SK-N-SH (cell line): ENCODE data around the gene SIK1. TPM values are rescaled to one million over a fixed set of nuclear protein-coding genes. Genes with fewer than 3 reads are reported as not detected.

Source experiments
- CTCF ChIA-PET: fragments of 300-600, 350-600 bp; formaldehyde crosslinking; extraction: SDS; loops from one replicate; lab custom pipeline; 2021; lab: Yijun Ruan, JAX
- POLR2A ChIA-PET: fragments of 350-600 bp; sonication (Branson Sonifier 250); formaldehyde crosslinking; extraction: SDS; loops from one replicate; lab custom pipeline; 2020; ENCODE audit warnings: antibody characterized with exemption, inconsistent platforms; lab: Yijun Ruan, JAX
- DNase-seq: peaks from one replicate; pipeline ENCODE4 v3.0.0; 2012
- H2AFZ ChIP-seq: fragments of 200-600 bp; sonication (generic); 2 replicates; pipeline ENCODE4 v1.8.1; 2016; ENCODE audit warnings: antibody characterized with exemption, mild to moderate bottlenecking, low read depth
- H3F3A ChIP-seq: fragments of 200-600 bp; sonication (generic); replicated peaks from 2 replicates; pipeline ENCODE3; 2016; ENCODE audit warnings: antibody characterized with exemption, mild to moderate bottlenecking; ENCODE audit not compliant: insufficient read depth
- H3K27ac ChIP-seq, 2 experiments: fragments of 200-500 bp in 1 of 2; fragments of 200-600 bp in 1 of 2; sonication (Bioruptor generic) in 1 of 2; sonication (generic), shearing (Covaris generic) in 1 of 2; 2 replicates each; pipeline versions ENCODE4 v1.5.1 to v1.6.1; 2014 to 2016; ENCODE audit warnings: low read depth in 2 of 2, inconsistent platforms in 1 of 2, low read length in 1 of 2, mild to moderate bottlenecking in 1 of 2, mixed read lengths in 1 of 2
- H3K27me3 ChIP-seq: fragments of 200-600 bp; sonication (generic), shearing (Covaris generic); 2 replicates; pipeline ENCODE4 v1.6.1; 2016; ENCODE audit warnings: mixed run types; ENCODE audit not compliant: insufficient read depth
- H3K36me3 ChIP-seq, 2 experiments: fragments of 200-500 bp in 1 of 2; fragments of 200-600 bp in 1 of 2; sonication (Bioruptor generic) in 1 of 2; sonication (generic) in 1 of 2; replicated peaks in 1 of 2; 2 replicates each; pipeline versions ENCODE3 to v1.5.1; 2014 to 2016; ENCODE audit warnings: low read length in 1 of 2, mild to moderate bottlenecking in 1 of 2; ENCODE audit not compliant: insufficient read depth in 2 of 2, control insufficient read depth in 1 of 2
- H3K4me1 ChIP-seq, 2 experiments: fragments of 200-500 bp in 1 of 2; fragments of 200-600 bp in 1 of 2; sonication (Bioruptor generic) in 1 of 2; sonication (generic), shearing (Covaris generic) in 1 of 2; 2 replicates each; pipeline versions ENCODE4 v1.5.1 to v1.6.1; 2014 to 2016; ENCODE audit warnings: low read depth in 1 of 2, low read length in 1 of 2, mixed run types in 1 of 2; ENCODE audit not compliant: insufficient read depth in 2 of 2, control insufficient read depth in 1 of 2
- H3K4me2 ChIP-seq: fragments of 200-600 bp; sonication (generic), shearing (Covaris generic); 2 replicates; pipeline ENCODE4 v1.6.1; 2017; ENCODE audit warnings: mixed run types
- H3K4me3 ChIP-seq, 2 experiments: fragments of 200-500 bp in 1 of 2; fragments of 200-600 bp in 1 of 2; sonication (Bioruptor generic) in 1 of 2; sonication (generic), shearing (Covaris generic) in 1 of 2; 2 replicates each; pipeline versions ENCODE4 v1.5.1 to v1.8.1; 2014 to 2016; ENCODE audit warnings: low read depth in 2 of 2, inconsistent platforms in 1 of 2, low read length in 1 of 2, mild to moderate bottlenecking in 1 of 2, mixed read lengths in 1 of 2, moderate library complexity in 1 of 2
- H3K79me2 ChIP-seq: fragments of 200-600 bp; sonication (generic); 2 replicates; pipeline ENCODE4 v1.8.1; 2017; ENCODE audit warnings: mild to moderate bottlenecking; ENCODE audit not compliant: insufficient read depth
- H3K9ac ChIP-seq: fragments of 200-600 bp; sonication (generic); 2 replicates; pipeline ENCODE4 v1.6.1; 2017; ENCODE audit warnings: mixed run types
- H3K9me2 ChIP-seq: fragments of 200-600 bp; sonication (generic); 2 replicates; pipeline ENCODE4 v1.6.1; 2017; ENCODE audit warnings: mixed run types
- H3K9me3 ChIP-seq: fragments of 200-600 bp; sonication (generic); 2 replicates; pipeline ENCODE4 v1.6.1; 2017; ENCODE audit warnings: mixed run types, mild to moderate bottlenecking, moderate library complexity
- H4K20me1 ChIP-seq: fragments of 200-600 bp; sonication (generic); 2 replicates; pipeline ENCODE4 v1.6.1; 2017; ENCODE audit warnings: mild to moderate bottlenecking, mixed run types; ENCODE audit not compliant: insufficient read depth
- EP300 ChIP-seq, 2 experiments: IDR thresholded peaks; 2 replicates each; pipeline versions ENCODE4 v1.4.0 to v1.6.1; 2012; ENCODE audit warnings: borderline replicate concordance in 1 of 2, low read depth in 1 of 2, low read length in 1 of 2
- FOSL2 ChIP-seq: IDR thresholded peaks from 2 replicates; pipeline ENCODE4 v1.4.0; 2012; ENCODE audit warnings: low read depth, mild to moderate bottlenecking, moderate library complexity, borderline replicate concordance
- GATA2 ChIP-seq: sonication (generic); formaldehyde crosslinking; IDR thresholded peaks from 2 replicates; pipeline ENCODE4 v1.5.0; 2020; ENCODE audit warnings: mild to moderate bottlenecking, missing genetic modification reagents
- IRF3 ChIP-seq: fragments of 150-350 bp; IDR thresholded peaks from 2 replicates; pipeline ENCODE4 v1.6.1; 2016; ENCODE audit warnings: mild to moderate bottlenecking, low read depth, low read length
- JUND ChIP-seq: IDR thresholded peaks from 2 replicates; pipeline ENCODE4 v1.4.0; 2012
- MAX ChIP-seq: IDR thresholded peaks from 2 replicates; pipeline ENCODE4 v1.4.0; 2012; ENCODE audit warnings: low read depth
- MXI1 ChIP-seq: IDR thresholded peaks from 2 replicates; pipeline ENCODE4 v1.6.1; 2012; ENCODE audit warnings: mild to moderate bottlenecking, low read depth, low read length, improper control_type of control experiment
- NRF1 ChIP-seq: IDR thresholded peaks from 2 replicates; pipeline ENCODE4 v1.6.1; 2012; ENCODE audit warnings: low read depth, mild to moderate bottlenecking, low read length
- REST ChIP-seq: IDR thresholded peaks from 2 replicates; pipeline ENCODE4 v1.6.1; 2012; ENCODE audit warnings: mild to moderate bottlenecking, low read depth, low read length, moderate library complexity
- RFX5 ChIP-seq: IDR thresholded peaks from 2 replicates; pipeline ENCODE4 v1.6.1; 2012; ENCODE audit warnings: mild to moderate bottlenecking, improper control_type of control experiment, low read length
- RXRA ChIP-seq: IDR thresholded peaks from 2 replicates; pipeline ENCODE4 v1.4.0; 2012; ENCODE audit warnings: low read depth, mild to moderate bottlenecking, borderline replicate concordance
- SMC3 ChIP-seq: IDR thresholded peaks from 2 replicates; pipeline ENCODE4 v1.6.1; 2012; ENCODE audit warnings: low read depth, low read length, improper control_type of control experiment
- TAF1 ChIP-seq: IDR thresholded peaks from 2 replicates; pipeline ENCODE4 v1.6.1; 2012; ENCODE audit warnings: low read depth, mild to moderate bottlenecking, low read length, moderate library complexity, borderline replicate concordance
- TEAD4 ChIP-seq: IDR thresholded peaks from 2 replicates; pipeline ENCODE4 v1.4.0; 2012; ENCODE audit warnings: mild to moderate bottlenecking, borderline replicate concordance; ENCODE audit not compliant: insufficient read depth
- YY1 ChIP-seq: IDR thresholded peaks from 2 replicates; pipeline ENCODE4 v1.4.0; 2012; ENCODE audit warnings: low read depth, mild to moderate bottlenecking
- WGBS: methylation state at CpG from one replicate; pipeline ENCODE4 v1.1.6; 2017; ENCODE audit warnings: low lambda C conversion rate; 5-methylcytosine and 5-hydroxymethylcytosine counted together
- polyA plus RNA-seq, 3 experiments: library from polyadenylated mRNA; depleted of rRNA; stranded (reverse); fragments of >200 nt; gene quantifications; 2 replicates each; pipeline ENCODE4 v1.2.3, GENCODE V29; 2012

Gene SIK1
- polyA plus RNA-seq, 1 of the 3 experiments (the other 2 are of a cell fraction) = 3.8 TPM

- TF ChIP-seq GATA2 (CRISPR knock-in tag) (no peak), SMC3 (no peak), NRF1 (no peak), MAX (no peak), TEAD4 (no peak), REST (no peak), RXRA (no peak), RFX5 (no peak), FOSL2 (no peak), TAF1 (no peak), MXI1 (no peak), EP300 (IDR thresholded peaks at IDR 0.05; ENCODE audit: borderline replicate concordance in 1 of 2, low read depth in 1 of 2, low read length in 1 of 2) (no peak), JUND (no peak), YY1 (no peak), IRF3 (no peak)
- Histone ChIP-seq H2AFZ (no peak overlapping the region), H3K79me2 (no peaks in the 10 kb centered on the region), H3K9me2 (no peaks in the 10 kb centered on the region), H3F3A (no peaks in the 10 kb centered on the region), H3K9me3 (no peaks in the 10 kb centered on the region), H3K4me2 (no peak overlapping the region), H4K20me1 (no peaks in the 10 kb centered on the region), H3K27me3 (no peaks in the 10 kb centered on the region), H3K4me1 (peaks cover 8 to 36% of the 10 kb centered on the region in 2 experiments; a peak in 2 of 4 replicates), H3K4me3 (no peak overlapping the region), H3K36me3 (no peaks in the 10 kb centered on the region), H3K27ac (no peak overlapping the region), H3K9ac (no peak overlapping the region)
- no peak for DNase-seq
- CTCF ChIA-PET = no interaction called here
- WGBS = 84% methylated on average over 9 of the region's 9 CpGs
- POLR2A ChIA-PET = no interaction called here
Measured at GRCh38 chr21:43371786-43372185, 55.1 kb downstream of the SIK1 start.
